HG03066 (cell line): Measurements from ENCODE around the gene E2F1.

Experiments
- ATAC-seq: cut with Tn5 transposase; IDR thresholded peaks from one replicate; pipeline ENCODE4 v1.9.1; 2021; ENCODE audit warnings: low read depth; ENCODE audit not compliant: unreplicated experiment

Gene E2F1

DNA sequence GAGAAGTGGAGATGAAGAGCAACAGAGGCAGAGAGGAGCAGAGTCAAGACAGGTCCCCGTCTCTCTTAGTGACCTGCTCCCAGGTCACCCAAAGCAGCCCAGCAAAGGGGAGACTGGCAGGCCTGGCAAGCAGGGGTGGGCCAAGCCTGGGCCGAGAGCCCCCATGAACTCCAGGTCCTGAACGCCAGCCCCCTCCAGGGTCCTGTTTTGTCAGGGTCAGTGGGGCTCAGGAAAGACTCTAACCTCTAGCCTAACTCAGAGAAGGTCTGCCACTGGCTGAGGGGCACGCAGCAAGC lies 13.1 kb downstream of the E2F1 start:
- ATAC-seq = no peak

DNA sequence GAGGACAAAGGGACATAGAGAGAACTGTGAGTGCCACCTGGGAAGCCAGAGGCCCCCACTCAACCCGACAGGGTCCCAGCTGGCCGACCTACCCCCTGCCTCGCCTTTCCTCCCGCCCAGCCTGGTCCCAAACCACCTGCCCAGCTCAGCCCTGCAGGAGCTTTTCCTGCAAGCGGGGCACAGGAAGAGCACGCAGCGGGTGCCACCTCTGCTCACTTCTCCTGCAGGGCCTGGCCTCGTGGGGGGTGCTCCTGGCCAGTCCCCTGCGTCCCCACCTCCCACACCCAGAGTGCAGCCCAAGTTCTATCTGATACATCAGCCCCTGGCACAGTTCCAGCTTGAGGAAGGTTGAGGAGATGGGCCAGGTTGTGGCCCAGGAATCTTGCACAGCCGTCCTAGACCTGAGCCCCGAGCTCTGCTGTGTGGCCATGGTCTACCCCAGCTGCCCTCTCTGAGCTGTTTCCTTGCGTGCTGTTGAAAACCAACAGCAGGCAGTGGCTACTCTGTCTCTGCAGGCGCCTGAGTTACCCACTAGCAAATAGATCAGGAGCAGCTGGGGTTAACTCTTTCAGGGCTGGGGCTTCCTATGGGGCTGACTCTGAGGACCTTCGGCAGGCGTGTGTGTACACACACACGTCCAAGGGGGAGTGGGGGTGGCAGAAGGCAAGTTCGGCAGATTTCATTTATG lies 13.6 kb downstream of the E2F1 start:
- ATAC-seq = no peak

GRCh38 chr20:33671573-33672288 lies 14.5 kb downstream of the E2F1 start:
- no peak for ATAC-seq

- no peak for ATAC-seq
Measured at GRCh38 chr20:33670715-33671499, 15.3 kb downstream of the E2F1 start.

- ATAC-seq = no peak
Measured at GRCh38 chr20:33669873-33670640, 16.1 kb downstream of the E2F1 start.

GRCh38 chr20:33669224-33669623 lies 17.0 kb downstream of the E2F1 start:
- ATAC-seq = no peak

GRCh38 chr20:33668466-33669155 lies 17.6 kb downstream of the E2F1 start:
- no peak for ATAC-seq

- no peak for ATAC-seq
Measured at GRCh38 chr20:33667676-33668465, 18.3 kb downstream of the E2F1 start.

GRCh38 chr20:33667245-33667675 lies 18.9 kb downstream of the E2F1 start:
- ATAC-seq = no peak

GRCh38 chr20:33666293-33667244 lies 19.6 kb downstream of the E2F1 start, which contains the start of gene ACTL10:
ACTL10 (plus strand) TSS chr20:33666943; CDS start chr20:33667498, 555 bp downstream.
- ATAC-seq = peak; percentile 54

- ATAC-seq = no peak
Measured at GRCh38 chr20:33664762-33665144, 21.4 kb downstream of the E2F1 start.

DNA sequence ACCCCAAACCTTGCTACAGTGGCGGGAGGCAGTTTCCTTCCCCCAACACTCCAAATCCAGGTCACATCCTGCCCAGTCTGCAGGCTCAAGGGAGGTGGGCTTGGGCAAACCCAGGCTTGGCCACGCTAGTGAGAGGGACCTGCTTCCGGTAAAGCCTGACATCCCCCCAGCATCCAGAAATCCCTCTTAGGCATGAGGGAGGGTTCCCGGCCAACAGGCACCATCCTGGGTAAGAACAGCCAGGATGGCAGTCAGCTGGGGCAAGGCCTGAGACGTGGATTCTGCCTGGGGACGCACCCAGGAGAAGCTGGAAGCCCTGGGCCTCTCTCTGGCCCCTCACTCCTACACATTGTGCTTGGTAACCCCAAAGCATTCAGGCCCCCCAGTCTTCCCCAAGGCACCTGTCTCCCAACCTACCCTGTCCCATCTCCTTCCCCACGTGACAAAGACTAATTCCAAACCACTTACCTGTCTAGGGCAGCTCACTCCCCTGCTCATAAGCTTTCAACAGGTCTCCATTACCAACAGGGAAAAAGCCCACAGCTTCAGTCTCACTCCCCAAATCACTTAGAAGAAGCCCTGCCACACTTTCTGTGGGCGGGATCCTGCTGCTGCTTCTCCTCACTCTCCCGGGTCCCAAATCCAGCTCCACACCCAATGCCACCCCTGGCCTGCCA lies 22.0 kb downstream of the E2F1 start:
- ATAC-seq = no peak

GRCh38 chr20:33663161-33664084 lies 22.8 kb downstream of the E2F1 start:
- ATAC-seq = peak; percentile 46

DNA sequence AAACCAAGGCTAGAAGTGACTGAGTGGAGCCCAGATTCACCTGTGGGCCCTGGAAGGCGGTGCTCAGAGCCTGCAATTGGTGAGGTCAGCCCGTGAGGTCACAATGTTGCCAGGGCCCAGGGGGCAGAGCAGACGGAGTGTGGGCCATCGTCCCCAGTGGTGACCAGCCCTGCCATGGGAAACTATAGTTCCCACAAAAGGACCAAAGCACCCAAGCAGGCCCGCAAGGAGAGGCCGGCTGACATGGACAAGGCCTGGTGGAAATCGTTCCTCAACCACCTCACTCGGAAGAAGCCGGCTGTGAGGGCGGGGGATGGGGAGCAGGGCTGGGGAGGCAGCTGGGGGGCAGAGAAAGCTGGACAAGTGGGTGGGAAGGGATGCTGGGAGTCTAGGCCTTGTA lies 24.0 kb downstream of the E2F1 start, which contains the start of gene C20orf144:
TSS of gene C20orf144 (plus strand) at position 156 of the 400 bp plus-strand sequence. CDS start at position 175, 19 bp downstream.
- no peak for ATAC-seq

DNA sequence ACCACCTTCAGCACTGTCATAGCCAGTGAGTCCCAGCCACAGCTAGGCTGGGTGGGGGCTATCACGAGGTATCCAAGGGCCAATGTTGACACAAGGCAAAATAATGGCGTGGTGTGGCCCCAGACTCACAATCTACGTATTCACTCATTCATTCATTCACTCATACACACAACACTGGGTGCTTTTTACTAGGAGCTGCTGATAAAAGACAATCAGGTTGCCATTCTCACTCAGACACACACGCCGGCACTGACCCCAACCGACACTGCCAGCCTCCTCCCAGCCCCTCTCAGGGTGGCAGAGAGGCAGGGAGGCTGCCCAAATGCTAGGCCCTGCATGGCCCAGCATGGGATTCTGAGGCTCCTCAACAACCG lies 25.5 kb downstream of the E2F1 start:
- no peak for ATAC-seq

GRCh38 chr20:33660035-33660684 lies 26.0 kb downstream of the E2F1 start:
- ATAC-seq = no peak
